HG03432 (cell line): ENCODE measurements around the gene NR2C2AP.
A peak's percentile ranks its signal among the peaks of the same experiment; 100 is the strongest.
"Not testable (repeated sequence)": the region's sequence is repeated elsewhere in the genome, so short reads cannot be mapped to it uniquely, and the experiment has no call there.

Experiments used
- ATAC-seq: cut with Tn5 transposase; IDR thresholded peaks from one replicate; pipeline ENCODE4 v1.9.1; 2021; ENCODE audit warnings: mild to moderate bottlenecking, moderate library complexity; ENCODE audit not compliant: unreplicated experiment

Gene NR2C2AP

GRCh38 chr19:19185853-19186740, 17.1 kb downstream of the NR2C2AP start:
- no peak for ATAC-seq

GRCh38 chr19:19181488-19181998, 21.7 kb downstream of the NR2C2AP start:
- no peak for ATAC-seq

- ATAC-seq = no peak
Observed at GRCh38 chr19:19179548-19180441, 23.4 kb downstream of the NR2C2AP start.

DNA sequence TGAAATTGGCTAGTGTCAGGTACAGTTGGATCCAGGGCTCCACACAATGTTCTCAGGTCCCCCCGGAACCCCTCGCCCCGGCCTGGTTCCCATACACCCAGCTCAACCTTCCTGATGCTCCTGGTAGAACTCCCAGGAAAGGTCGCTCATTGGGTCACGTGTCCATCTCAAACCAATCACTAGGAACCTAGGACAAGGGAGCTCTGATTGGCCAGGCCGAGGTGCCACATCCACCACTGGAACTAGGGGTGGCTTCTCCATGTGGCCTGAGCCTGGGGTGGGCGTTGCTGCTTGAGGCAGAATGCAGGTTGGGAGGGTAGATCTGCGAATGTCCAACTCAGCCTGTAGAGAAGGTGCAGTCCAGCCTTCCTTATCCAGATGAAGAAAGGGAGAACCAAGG, 26.3 kb downstream of the NR2C2AP start:
- ATAC-seq = no peak

DNA sequence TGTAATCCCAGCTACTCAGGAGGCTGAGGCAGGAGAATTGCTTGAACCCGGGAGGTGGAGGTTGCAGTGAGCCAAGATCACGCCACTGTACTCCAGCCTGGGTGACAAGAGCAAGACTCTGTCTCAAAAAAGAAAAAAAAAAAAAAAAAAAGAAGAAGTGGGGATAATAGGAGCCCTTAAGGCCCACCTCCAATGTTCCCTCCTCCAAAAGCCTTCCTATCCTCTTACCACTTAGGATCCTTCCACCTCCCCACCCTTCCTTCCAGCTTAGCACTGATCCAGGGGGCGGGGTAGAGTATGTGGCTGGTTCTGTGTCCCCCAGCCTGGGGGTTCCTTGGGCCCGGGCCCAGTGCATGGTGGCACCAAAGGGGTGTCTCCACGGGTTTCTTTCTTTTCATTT, 30.0 kb downstream of the NR2C2AP start:
- ATAC-seq = not testable (repeated sequence)

DNA sequence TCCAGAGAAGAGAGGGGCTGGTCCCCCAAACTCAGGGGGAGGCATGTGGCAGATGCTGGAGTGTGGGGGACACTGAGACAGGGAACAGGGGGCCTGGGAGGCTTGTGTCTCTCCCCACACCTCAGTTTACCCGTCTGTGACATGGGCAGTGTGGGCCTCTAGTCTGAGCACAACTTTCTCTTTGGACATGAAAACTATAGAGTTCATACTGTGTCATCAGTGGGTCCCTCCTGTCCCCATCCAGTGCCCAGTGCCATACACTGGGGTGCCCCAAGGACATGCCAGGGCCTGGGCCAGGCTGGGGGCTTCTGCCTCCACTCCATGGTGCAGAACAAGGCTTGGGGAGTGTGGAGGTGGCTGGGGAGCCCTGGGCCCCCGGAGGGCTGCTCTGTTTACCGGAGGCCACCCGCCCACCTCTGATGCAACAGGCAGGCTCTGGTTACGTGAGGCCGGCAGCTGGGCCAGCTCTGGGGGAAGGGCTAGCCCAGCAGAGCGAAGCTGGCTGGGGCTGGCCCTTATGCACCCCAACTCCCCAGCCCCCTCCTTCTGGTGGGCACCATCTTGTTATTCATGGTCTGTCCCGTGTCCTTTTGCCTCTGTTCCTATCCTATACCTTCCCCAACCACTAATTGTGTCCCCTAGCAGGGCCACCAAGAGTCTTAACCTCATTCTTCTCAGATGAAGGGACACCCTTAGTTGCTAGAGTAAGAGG, 31.2 kb downstream of the NR2C2AP start:
- no peak for ATAC-seq

GRCh38 chr19:19170873-19171672, 32.1 kb downstream of the NR2C2AP start:
- ATAC-seq = no peak

DNA sequence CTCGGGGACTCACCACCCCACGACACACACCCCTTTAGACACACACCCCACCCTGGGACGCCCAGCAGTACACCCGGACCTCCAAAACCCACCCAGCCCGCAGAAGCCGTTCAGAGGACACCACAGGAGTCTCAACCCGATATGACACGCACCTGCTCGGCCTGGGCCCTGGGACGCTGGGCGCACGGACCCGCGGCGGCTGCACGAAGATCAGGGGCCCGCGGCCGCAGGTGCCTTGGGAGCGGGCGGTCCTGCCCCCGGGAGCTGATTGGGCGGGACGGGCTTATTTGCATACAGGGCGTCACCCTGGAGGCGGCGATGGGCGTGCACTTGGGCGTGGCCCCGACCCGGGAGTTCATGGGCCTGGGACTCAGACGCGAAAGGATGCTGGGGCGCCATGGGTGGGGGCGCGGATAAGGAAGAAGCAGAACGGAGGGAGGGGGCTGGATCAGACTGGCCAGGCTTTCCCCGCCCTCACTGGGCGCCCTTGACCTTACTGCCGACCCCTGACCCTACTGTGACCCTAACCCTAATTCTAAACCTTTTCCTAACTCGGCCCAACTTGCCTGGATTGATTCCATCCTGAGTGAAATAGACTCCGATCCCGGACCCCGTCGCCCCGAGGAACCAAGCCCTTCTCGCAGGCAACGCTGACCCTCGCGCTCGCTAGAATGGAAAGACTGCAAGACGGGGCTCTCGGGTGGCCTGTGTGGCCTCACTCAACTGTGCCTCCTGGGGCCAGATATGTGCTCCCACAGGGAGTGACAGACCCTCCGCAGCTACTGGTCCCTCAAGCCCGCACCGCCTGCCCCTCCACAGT, 33.0 kb downstream of the NR2C2AP start, which contains the start of gene MEF2B:
Gene MEF2B, minus strand, starts transcription at position 211 of the 820 bp plus-strand sequence. CDS start 19,528 bp downstream, outside the sequence.
- ATAC-seq = peak; percentile 80

DNA sequence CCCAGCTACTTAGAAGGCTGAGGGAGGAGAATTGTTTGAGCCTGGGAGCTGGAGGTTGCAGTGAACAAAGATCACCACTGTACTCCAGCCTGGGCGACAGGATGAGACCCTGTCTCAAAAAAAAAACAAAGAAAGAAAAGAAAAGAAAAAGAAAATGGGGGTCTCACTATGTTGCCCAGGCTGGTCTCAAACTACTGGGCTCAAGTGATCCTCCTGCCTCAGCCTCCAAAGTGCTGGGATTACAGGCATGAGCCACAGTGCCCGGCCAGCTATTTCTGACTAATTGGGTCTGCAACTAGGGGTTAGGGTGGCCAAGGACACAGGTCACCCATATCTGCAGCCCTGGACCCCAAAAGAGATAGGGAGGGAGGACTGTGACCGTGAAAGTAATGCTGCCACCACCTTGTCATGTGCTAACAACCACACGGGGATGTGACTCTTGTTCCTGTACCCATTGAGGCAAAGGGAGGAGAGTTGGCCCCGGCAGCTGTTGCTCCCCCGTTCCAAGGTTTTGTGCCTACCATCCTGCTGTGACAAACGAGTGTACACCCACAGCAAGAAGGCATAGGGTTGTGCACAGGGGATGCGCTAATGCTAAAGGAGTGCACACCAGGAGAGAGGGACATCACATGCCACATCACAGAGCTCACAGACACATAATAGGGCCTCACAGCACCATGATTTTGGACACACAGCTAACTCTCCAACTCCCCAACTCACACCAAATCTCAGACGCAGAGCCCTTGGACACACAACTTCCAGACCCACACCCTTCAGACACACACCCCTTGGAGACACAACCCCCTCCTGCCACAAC, 33.8 kb downstream of the NR2C2AP start:
- ATAC-seq = no peak

DNA sequence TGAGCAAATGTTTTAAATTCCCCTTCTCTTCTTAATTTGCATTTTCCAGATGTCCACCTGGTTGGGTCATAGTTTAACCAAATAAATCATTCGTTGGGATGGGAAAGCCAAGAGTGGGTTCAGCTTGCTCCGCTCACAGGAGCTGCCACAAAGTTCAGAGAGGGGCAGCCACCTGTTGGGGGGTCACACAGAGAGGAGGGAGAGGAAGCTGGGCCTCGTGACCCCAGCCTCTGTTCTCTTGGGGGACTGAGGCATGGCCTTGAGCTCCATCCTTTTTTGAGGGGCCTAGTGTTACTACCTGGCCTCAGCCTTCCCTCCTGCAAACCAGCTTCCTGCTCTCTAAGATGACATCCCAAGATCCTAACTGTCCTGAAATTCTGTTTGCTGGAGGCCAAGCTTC, 35.6 kb downstream of the NR2C2AP start:
- no peak for ATAC-seq

- ATAC-seq = no peak
Observed at GRCh38 chr19:19165396-19165795, 37.8 kb downstream of the NR2C2AP start.

DNA sequence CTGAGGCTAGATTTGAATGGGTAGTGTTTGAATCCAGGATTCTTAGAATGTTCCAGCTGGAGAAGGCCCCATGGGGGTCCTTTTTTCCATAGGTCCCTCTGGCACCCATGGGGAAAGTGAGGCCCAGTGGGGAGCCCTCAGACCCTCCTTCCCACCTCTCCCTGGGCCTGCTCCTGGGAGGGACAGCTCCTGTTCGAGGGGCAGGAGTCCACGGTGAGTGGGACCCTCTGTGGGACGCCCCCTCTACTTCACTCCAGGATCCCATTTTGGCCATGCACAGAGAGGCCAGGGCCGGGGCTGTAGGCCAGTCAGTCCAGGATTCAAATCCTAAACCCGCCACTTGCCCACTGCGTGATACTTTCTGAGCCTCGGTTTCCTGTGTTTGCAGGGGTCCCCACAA, 40.7 kb downstream of the NR2C2AP start:
- no peak for ATAC-seq

DNA sequence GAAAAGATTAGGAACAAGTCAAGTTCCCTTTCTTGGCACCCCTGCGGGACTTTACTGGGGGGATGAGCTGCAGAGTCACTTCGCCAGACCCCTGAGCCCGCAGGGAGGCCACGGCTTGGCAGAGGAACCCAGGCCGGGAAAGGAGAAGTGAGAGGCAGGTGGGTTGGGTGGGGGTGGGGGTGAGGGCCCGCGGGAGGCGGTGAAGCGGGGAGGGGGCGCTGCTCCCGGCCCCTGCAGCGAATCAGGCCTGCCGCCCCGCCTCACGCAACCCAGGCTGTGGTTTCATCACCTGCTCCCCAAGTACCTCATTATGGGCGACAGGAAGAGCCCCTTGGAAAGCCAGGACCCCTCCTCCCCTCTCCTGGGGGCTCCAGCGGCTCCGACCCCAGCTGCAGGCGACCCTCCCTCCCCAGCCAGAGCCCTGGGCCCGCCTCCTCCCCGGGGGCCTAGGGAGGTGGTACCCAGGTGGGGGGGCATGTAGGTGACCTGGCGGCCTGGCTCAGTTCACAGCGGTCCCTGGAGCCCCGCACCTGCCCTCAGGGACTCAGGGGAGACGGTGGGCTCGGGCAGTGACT, 42.7 kb downstream of the NR2C2AP start:
- peak; percentile 42 for ATAC-seq

DNA sequence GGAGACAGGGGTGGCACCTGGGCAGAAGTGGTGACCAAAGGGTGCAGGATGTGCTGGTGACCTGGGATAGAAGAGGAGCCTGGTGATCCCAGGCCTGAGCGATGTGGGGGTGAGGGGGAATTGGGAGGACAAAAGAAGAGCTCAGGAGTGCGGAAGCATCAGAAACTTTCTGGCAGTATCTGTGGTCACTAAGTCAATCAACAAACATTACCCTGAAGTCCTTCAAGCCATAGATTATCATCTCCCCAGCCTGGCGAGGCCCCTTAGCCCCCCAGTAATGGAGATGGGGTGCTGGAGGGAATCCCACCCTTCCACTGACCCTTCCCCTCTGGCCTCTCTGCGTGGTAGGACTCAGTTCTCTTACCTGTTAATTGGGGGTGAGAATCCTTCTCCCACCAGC, 43.7 kb downstream of the NR2C2AP start:
- no peak for ATAC-seq

GRCh38 chr19:19157808-19158207, 45.4 kb downstream of the NR2C2AP start:
- no peak for ATAC-seq

DNA sequence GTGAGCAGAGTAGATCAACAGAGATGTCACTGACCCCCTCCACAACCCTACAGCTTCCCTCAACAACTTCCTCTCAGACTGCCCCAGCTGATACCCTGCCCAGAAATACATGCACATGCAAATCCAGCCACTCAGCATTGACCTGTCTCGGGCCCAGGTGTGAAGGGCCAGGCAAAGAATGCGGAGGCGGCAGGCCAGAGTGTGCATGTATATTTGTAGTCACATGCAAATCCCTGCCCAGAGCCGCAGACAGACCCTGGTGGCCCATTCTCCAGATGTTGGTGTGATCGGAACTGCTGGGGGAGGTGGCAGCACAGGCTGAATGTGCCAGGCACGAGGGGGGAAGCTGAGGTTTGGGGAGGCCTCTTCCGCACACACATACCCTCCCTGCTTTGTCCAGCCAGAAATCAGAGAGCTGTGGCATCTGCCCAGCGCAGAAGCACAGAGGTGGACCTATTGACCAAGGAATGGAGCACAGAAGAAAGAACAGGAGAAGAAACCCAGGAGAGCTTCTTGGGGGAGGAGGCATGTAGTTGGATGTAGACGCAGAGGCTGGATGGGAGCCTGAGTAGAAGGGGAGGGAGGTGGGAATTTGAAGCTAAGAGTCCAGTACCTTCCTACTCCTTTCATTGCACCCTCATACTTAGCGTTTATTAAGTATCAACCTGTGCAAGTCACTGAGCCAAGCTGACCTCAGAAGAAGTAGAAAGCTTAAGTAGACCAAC, 47.6 kb downstream of the NR2C2AP start:
- peak; percentile 66 for ATAC-seq

DNA sequence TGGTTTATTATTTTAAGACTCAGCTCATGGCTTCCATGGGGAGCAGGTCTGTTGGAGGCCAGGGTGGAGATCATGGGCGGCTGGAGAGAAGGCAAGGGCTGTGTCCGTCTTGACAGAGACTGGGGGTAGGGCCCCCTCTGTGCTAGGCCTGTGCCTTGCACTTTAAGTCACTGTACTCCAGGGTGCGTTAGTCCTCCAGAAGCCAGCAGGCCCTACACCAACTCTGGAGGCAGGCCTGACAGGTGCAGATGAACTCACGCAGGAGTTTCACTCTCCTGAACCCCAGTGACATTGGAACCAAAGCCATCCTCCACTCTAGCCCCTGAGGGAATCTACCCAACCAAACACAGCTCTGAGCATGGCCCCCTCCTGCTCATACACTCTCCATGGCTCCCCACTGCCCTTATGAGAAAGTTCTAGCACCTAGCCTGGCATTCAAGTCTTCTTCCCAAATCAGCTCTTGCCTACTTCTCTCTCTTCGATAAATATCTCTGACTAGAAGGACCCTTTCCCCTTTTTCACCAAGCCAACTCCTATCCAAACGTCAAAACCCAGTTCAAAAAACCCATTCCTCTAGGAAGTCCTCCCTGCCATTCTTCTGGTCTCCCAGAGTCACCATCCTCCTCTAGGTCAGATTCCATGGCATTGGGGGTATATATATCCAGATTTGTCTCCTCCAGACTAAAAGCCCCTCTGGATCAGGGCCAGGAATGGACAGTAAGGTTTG, 48.3 kb downstream of the NR2C2AP start:
- no peak for ATAC-seq
